ENCODE results near the gene TEAD1.

DNA sequence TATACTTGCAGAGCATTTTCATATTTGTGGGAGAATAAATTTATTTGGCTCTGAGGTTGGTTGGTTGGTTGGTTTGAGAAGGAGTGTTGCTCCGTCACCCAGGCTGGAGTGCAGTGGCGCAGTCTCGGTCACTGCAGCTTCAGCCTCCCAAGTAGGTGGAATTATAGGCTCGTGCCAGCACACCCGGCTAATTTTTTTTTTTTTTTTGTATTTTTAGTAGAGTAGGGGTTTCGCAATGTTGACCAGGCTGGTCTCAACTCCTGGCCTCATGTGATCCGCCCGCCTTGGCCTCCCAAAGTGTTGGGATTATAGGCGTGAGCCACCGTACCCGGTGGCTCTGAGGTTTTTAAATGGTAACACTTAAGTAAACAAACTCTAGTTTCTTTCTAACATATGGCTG lies 161.1 kb downstream of the TEAD1 start:
- TF ChIP-seq, protein P1, sequence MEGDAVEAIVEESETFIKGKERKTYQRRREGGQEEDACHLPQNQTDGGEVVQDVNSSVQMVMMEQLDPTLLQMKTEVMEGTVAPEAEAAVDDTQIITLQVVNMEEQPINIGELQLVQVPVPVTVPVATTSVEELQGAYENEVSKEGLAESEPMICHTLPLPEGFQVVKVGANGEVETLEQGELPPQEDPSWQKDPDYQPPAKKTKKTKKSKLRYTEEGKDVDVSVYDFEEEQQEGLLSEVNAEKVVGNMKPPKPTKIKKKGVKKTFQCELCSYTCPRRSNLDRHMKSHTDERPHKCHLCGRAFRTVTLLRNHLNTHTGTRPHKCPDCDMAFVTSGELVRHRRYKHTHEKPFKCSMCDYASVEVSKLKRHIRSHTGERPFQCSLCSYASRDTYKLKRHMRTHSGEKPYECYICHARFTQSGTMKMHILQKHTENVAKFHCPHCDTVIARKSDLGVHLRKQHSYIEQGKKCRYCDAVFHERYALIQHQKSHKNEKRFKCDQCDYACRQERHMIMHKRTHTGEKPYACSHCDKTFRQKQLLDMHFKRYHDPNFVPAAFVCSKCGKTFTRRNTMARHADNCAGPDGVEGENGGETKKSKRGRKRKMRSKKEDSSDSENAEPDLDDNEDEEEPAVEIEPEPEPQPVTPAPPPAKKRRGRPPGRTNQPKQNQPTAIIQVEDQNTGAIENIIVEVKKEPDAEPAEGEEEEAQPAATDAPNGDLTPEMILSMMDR (IDR thresholded peaks at IDR 0.05): no peak
- no peak for TF ChIP-seq POLR2A (IDR thresholded peaks at IDR 0.05)
